Central memory CD8-positive, alpha-beta T cell (primary cell): ENCODE results near the gene NLK.

Experiments
- ATAC-seq: fragments of 150-1000 bp; cut with Tn5 transposase; replicated peaks from 2 replicates; pipeline ENCODE4 v1.10.0; 2022; ENCODE audit warnings: mild to moderate bottlenecking, moderate FRiP score, moderate number of reproducible peaks; ENCODE audit not compliant: poor library complexity, severe bottlenecking; ENCODE audit errors: extremely low read depth
- DNase-seq, 2 donors: peaks; one replicate each; pipeline ENCODE4 v3.0.0; 2021; ENCODE audit warnings: low spot score in 2 of 2
- H3K27ac Mint-ChIP-seq: one replicate; pipeline ENCODE4 v1.8.0; 2022; ENCODE audit warnings: low read depth, mild to moderate bottlenecking, moderate library complexity, mixed read lengths
- H3K27me3 Mint-ChIP-seq: one replicate; pipeline ENCODE4 v1.8.0; 2022; ENCODE audit warnings: mixed read lengths
- H3K36me3 Mint-ChIP-seq: one replicate; pipeline ENCODE4 v1.8.0; 2022; ENCODE audit warnings: mild to moderate bottlenecking, moderate library complexity, mixed read lengths; ENCODE audit not compliant: insufficient read depth
- H3K4me1 Mint-ChIP-seq: one replicate; pipeline ENCODE4 v1.8.0; 2022; ENCODE audit warnings: mixed read lengths
- H3K4me3 Mint-ChIP-seq: one replicate; pipeline ENCODE4 v1.8.0; 2022; ENCODE audit warnings: mild to moderate bottlenecking, moderate library complexity, mixed read lengths
- H3K9me3 Mint-ChIP-seq: one replicate; pipeline ENCODE4 v1.8.0; 2022; ENCODE audit warnings: mixed read lengths

NLK gene

DNA sequence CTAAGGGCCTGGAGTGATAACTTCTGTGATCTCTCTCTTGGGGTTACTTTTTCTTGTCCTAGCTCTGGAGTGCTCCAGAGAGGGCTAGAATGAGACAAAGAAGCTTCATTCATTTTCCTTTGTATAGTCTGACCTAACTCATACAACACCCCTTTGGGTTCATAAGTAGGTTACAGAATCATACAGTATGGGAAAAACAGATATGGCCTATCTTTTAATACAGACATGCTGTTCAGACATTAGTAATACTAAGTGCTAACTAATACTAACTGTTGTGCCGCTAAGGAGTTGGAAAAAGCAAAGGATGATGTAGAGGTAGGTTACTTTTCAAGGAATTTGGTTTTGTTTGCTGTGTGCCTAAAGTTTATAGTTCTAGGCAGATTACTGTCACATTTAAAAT is 84.7 kb downstream of the NLK start:
- no peak overlapping the region for H3K27ac Mint-ChIP-seq
- peaks cover 7% of the 10 kb centered on the region for H3K36me3 Mint-ChIP-seq
- DNase-seq, result no peak
- no peak for ATAC-seq
- H3K4me1 Mint-ChIP-seq, result no peaks in the 10 kb centered on the region
- H3K27me3 Mint-ChIP-seq, result no peaks in the 10 kb centered on the region
- no peaks in the 10 kb centered on the region for H3K9me3 Mint-ChIP-seq
- H3K4me3 Mint-ChIP-seq, result no peak overlapping the region

DNA sequence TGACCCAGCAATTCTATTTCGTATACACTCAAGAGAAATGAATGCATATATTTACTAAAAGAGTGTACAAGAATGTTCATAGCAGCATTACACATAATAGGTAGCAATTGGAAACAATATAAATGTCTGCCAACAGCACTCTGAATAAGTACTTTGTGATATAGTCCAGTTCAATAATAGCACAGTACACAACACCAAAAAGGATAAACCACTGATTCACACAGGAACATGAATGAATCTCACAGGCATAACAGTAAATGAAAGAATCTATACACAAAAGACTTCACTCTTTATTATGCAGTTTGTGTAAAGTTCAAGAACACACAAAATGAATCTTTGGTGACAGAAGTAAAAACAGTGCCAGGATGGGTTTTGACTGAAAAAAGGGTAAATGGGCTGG is 86.3 kb downstream of the NLK start:
- no peak for ATAC-seq
- H3K27ac Mint-ChIP-seq, result no peak overlapping the region
- no peaks in the 10 kb centered on the region for H3K27me3 Mint-ChIP-seq
- H3K4me1 Mint-ChIP-seq, result no peaks in the 10 kb centered on the region
- DNase-seq, result no peak
- H3K9me3 Mint-ChIP-seq, result no peaks in the 10 kb centered on the region
- H3K4me3 Mint-ChIP-seq, result no peak overlapping the region
- H3K36me3 Mint-ChIP-seq, result peaks cover 4% of the 10 kb centered on the region

DNA sequence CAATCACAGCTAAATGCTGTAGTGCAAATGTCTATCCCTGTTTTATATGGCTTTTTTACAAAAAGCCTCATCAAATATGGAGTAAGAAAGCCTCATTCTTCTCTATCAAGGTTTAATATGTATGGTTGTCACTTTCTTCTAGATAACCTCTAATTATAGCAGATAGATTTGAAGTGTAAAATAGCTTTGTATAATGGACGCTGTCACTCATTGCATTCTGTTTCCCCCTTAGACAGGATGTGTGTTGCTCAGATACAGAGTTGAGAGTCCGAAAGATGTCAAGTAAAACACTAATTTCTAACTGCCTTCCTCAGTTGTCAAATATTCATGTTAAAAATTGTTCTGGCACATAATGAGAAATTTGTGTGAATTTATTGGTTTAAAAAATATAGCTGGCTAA is 88.0 kb downstream of the NLK start:
- H3K27ac Mint-ChIP-seq, result no peak overlapping the region
- peaks cover 4% of the 10 kb centered on the region for H3K36me3 Mint-ChIP-seq
- H3K9me3 Mint-ChIP-seq, result no peaks in the 10 kb centered on the region
- ATAC-seq (no peak), DNase-seq (no peak)
- H3K4me3 Mint-ChIP-seq, result no peak overlapping the region
- H3K27me3 Mint-ChIP-seq, result no peaks in the 10 kb centered on the region
- H3K4me1 Mint-ChIP-seq, result no peaks in the 10 kb centered on the region

DNA sequence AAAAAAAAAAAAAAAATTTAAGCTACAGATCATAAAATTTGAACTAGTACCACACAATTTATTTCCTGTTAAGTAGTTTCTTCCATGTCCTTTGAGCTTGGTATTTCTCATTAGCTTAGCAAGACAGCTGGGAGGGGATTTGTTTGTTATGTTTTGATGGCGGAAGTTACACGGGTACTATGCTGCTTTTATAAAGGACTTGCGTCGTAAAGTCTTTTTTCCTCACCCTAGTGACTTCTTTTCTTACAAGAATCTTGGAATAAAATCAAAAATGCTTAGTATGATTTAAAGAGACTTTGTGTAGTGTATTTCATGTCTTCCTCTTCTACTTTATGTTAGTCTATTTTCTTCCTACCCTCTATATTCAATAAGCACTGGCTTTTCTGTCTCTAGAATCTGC is 89.1 kb downstream of the NLK start:
- Mint-ChIP-seq H3K4me3 (no peak overlapping the region), H3K9me3 (no peaks in the 10 kb centered on the region), H3K27me3 (no peaks in the 10 kb centered on the region), H3K36me3 (peaks cover 5% of the 10 kb centered on the region), H3K27ac (no peak overlapping the region), H3K4me1 (no peaks in the 10 kb centered on the region)
- DNase-seq (no peak), ATAC-seq (no peak)

DNA sequence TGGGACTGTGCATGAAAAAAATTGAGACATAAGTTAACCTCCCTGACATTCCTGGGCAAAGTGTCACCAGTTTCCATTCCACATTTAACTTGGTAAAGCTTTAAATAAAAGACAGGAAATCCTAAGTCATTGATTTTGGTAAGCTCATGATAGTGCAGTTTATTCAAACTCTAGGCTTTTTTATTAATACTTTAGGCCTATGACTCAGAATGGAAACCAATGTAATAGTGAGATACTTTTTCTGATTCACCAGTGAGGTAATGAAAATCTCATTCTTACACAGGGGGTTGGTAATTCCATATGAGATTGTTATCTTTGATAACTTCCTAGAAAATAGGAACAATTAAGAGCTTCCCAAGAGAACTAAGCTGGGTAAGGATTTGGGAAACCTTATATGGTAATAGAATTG is 91.1 kb downstream of the NLK start:
- DNase-seq, result no peak
- Mint-ChIP-seq H3K36me3 (peaks cover 5% of the 10 kb centered on the region), H3K9me3 (no peaks in the 10 kb centered on the region), H3K4me1 (no peaks in the 10 kb centered on the region), H3K4me3 (no peak overlapping the region), H3K27ac (no peak overlapping the region), H3K27me3 (no peaks in the 10 kb centered on the region)
- no peak for ATAC-seq

DNA sequence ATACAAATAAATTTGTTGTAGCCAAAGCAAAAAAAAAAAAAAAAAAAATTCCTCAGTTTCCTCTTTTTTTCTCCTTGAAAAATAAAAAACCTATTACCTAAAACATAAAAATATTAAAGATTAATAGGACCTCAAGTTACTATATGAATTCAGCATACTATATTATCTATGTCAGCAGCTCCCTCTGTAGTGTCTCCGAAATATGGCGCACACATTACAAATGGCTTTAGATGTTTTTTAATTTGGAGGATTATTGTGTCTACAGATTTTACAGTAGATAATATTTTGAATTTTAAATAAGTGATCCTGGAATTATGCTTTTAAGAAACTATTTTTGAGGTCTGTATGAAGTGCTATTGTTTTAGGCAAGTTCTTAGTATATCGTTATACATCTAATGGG is 94.4 kb downstream of the NLK start:
- Mint-ChIP-seq H3K27me3 (no peaks in the 10 kb centered on the region), H3K36me3 (peaks cover 3% of the 10 kb centered on the region), H3K9me3 (no peaks in the 10 kb centered on the region), H3K4me1 (no peaks in the 10 kb centered on the region), H3K4me3 (no peak overlapping the region), H3K27ac (no peak overlapping the region)
- no peak for ATAC-seq
- DNase-seq, result no peak

DNA sequence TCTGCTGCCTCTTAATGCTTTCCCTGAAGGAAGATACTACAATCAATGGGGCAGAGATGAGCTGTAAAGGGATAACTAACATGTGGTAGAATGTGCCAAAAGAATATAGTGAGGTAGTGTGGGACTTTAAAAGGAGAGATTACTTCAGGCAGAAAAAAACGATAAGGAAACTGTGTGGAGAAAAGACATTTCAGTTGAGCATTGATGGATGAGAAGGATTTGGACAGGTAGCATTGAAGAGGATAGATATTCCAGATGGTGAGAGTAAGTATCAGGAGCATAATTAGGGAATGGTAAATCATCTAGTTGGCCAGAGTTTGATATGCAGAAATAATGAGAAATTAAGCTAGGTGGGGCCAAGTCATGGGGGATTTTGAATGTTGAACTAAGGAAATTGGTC is 97.3 kb downstream of the NLK start:
- H3K27ac Mint-ChIP-seq, result no peak overlapping the region
- no peaks in the 10 kb centered on the region for H3K27me3 Mint-ChIP-seq
- no peaks in the 10 kb centered on the region for H3K4me1 Mint-ChIP-seq
- no peak for DNase-seq
- no peak for ATAC-seq
- H3K36me3 Mint-ChIP-seq, result peaks cover 5% of the 10 kb centered on the region
- no peaks in the 10 kb centered on the region for H3K9me3 Mint-ChIP-seq
- no peak overlapping the region for H3K4me3 Mint-ChIP-seq

DNA sequence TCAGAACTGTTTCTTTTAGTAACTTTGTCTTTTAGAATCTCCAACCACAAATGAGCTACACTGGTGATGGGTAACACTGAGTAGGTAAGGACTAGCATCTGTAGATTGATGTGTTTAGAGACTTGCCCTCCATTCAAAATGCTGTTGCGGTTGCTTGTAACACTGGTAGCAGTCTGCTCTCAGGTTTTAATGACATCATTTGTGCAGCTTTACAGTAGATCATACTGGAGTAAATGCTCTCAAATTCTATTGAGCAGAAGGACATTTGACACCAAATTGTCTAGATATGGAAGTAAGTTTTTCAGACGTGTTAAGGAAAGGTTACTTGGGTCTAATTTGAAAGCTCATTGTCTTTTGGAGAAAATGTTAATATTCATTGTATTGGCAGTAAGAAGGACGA is 98.8 kb downstream of the NLK start:
- DNase-seq, result no peak
- no peak overlapping the region for H3K27ac Mint-ChIP-seq

DNA sequence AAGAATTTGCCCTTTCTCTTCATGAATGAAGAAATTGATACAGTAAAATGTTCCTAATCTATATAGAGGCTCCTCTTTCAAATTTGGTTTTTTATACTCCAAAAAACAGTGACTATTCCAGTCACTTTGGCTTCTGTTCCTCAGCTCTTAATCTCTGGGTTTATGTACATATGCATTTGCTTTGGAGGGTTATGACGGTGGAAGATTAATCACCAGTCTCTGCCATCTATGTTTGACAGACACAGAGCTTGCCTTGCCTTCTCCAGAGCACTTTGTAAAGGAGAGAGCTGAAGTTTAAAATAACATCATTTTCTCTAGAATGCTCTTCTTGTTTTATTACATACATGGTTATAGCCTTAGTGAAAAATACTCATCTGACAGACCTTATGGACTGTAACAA is 99.3 kb downstream of the NLK start:
- Mint-ChIP-seq H3K4me3 (no peak overlapping the region), H3K4me1 (no peaks in the 10 kb centered on the region), H3K9me3 (no peaks in the 10 kb centered on the region), H3K27me3 (no peaks in the 10 kb centered on the region), H3K27ac (no peak overlapping the region), H3K36me3 (peaks cover 4% of the 10 kb centered on the region)
- ATAC-seq, result no peak
- DNase-seq, result no peak

More for the DNA sequence above, 98.8 kb downstream of the NLK start:
- ATAC-seq, result no peak
- no peaks in the 10 kb centered on the region for H3K27me3 Mint-ChIP-seq
- H3K4me3 Mint-ChIP-seq, result no peak overlapping the region
- H3K9me3 Mint-ChIP-seq, result no peaks in the 10 kb centered on the region
- peaks cover 4% of the 10 kb centered on the region for H3K36me3 Mint-ChIP-seq
- no peaks in the 10 kb centered on the region for H3K4me1 Mint-ChIP-seq

DNA sequence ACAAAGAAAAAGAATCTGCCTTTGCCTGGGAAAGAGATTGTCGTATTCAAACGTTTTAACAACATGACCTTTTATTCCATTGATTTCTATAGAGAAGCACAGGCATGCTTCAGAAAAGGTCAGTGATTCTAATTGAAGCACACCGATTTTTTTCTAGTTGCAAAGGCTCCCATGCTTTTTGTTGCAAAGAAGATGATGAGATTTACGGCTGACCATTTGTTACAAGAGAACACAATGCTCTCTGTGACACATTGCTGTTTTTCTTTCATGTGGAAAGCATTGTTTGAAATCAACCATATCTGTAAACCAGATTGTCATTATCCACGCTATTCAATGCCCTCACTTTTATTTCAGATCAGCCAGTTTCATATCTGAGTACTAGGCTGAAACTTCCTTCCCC is 99.8 kb downstream of the NLK start:
- Mint-ChIP-seq H3K36me3 (peaks cover 4% of the 10 kb centered on the region), H3K4me1 (no peaks in the 10 kb centered on the region), H3K4me3 (no peak overlapping the region), H3K27me3 (no peaks in the 10 kb centered on the region), H3K27ac (no peak overlapping the region), H3K9me3 (no peaks in the 10 kb centered on the region)
- DNase-seq, result no peak
- ATAC-seq, result no peak

DNA sequence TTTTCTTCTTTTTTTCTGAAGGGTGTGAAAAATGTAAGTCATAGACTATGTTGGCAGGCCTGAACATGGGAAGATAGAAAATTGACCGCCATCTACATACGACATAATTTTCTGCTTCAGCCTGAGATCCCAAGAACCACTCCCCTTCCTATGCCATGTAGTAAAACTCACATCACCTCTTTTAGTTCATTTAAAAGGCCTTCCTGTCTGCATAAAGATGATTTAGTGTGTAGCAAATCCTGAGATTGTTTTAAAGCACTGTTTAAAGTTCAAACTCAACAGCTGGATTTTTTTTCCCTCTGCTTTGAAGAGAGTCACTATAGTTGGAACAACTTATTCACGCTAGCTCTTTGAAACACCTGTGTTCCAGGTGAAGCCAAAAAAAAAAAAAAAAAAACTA is 101.5 kb downstream of the NLK start:
- H3K36me3 Mint-ChIP-seq, result peaks cover 4% of the 10 kb centered on the region
- no peaks in the 10 kb centered on the region for H3K4me1 Mint-ChIP-seq
- H3K9me3 Mint-ChIP-seq, result no peaks in the 10 kb centered on the region
- H3K27ac Mint-ChIP-seq, result no peak overlapping the region
- DNase-seq (no peak), ATAC-seq (no peak)
- H3K4me3 Mint-ChIP-seq, result no peak overlapping the region
- no peaks in the 10 kb centered on the region for H3K27me3 Mint-ChIP-seq

DNA sequence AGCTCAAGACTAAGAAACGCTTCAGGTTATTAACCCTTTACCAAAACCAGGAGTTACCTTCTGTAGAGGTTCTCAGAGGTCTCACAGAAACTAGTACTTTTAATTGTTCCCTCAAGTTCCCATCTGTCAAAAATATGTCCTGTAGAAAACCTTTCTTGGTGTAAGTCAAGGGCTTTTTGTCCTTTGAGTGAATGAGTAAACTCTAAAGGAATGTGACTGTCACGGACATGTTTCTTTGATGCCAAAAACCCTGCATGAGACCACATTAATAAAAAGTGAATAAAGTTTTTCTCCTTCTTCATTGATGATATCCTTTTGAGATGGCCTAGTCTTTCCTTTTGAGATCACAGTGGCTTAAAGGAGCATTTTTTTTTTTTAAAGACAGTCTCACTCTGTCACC is 102.9 kb downstream of the NLK start:
- peaks cover 4% of the 10 kb centered on the region for H3K36me3 Mint-ChIP-seq
- H3K9me3 Mint-ChIP-seq, result no peaks in the 10 kb centered on the region
- no peaks in the 10 kb centered on the region for H3K27me3 Mint-ChIP-seq
- no peak overlapping the region for H3K27ac Mint-ChIP-seq
- no peak overlapping the region for H3K4me3 Mint-ChIP-seq
- H3K4me1 Mint-ChIP-seq, result no peaks in the 10 kb centered on the region
- DNase-seq (no peak), ATAC-seq (no peak)

DNA sequence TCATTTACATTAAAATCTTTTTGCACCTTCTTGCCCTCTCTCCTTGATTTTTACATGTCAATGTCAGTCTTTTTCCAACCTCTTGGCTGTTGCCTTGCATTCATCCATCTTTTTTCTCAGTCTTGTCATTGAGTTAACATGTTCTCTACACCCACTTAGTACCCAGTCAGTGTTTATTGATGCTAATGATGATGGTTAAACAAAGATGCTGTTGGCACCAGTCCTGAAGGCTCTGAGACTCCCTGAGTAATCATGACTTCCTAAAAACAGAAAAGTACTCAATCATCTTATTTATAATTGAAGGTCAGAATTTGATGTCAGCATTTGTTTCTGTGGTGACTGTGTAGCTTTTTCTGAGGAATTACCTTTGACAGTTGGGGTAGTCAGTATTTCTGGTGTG is 104.5 kb downstream of the NLK start:
- Mint-ChIP-seq H3K9me3 (no peaks in the 10 kb centered on the region), H3K27me3 (no peaks in the 10 kb centered on the region)

DNA sequence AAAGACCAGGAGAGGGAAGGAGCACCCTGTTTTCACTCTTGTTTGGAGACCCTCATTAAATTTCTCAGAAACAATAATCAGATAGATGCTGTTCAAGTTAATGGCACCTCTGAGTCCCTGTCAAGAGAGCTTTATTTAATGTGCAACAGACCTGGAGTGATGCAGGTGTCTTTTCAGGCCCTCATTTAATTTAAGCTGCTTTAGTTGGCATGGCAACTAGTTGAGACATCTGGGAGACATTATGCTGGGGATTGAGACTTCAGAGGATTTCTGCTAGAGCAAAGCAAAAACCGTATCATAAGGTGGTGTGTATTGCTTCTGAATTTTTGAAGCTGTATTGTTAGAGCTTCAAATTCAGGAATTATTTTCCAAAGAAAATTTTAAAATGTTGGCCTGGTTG is 108.5 kb downstream of the NLK start:
- no peak for DNase-seq
- peaks cover 1% of the 10 kb centered on the region for H3K36me3 Mint-ChIP-seq
- H3K4me1 Mint-ChIP-seq, result no peaks in the 10 kb centered on the region
- H3K27me3 Mint-ChIP-seq, result no peaks in the 10 kb centered on the region
- ATAC-seq, result no peak
- no peak overlapping the region for H3K4me3 Mint-ChIP-seq
- H3K9me3 Mint-ChIP-seq, result no peaks in the 10 kb centered on the region
- no peak overlapping the region for H3K27ac Mint-ChIP-seq

More for the DNA sequence above, 104.5 kb downstream of the NLK start:
- DNase-seq (no peak), ATAC-seq (no peak)
- no peaks in the 10 kb centered on the region for H3K4me1 Mint-ChIP-seq
- H3K36me3 Mint-ChIP-seq, result peaks cover 4% of the 10 kb centered on the region
- no peak overlapping the region for H3K4me3 Mint-ChIP-seq
- H3K27ac Mint-ChIP-seq, result no peak overlapping the region
